Coronary artery (tissue), 2 donors: ENCODE measurements around the gene NDUFB4.

Experiments
- DNase-seq: peaks from one replicate; pipeline ENCODE4 v3.0.0-alpha.2; 2017; ENCODE audit warnings: low spot score
- H3K27ac ChIP-seq, 2 donors: fragments of 200-600 bp; sonication (generic); one replicate each; pipeline ENCODE4 v1.5.1; 2016 to 2019
- H3K4me3 ChIP-seq: fragments of 200-600 bp; sonication (generic); 2 replicates; pipeline ENCODE4 v1.5.1; 2016; ENCODE audit warnings: mild to moderate bottlenecking, moderate library complexity
- TF ChIP-seq, protein P1 (sequence below): fragments of 200-600 bp; sonication (generic); IDR thresholded peaks from one replicate; pipeline ENCODE4 v1.5.1; 2019; ENCODE audit warnings: antibody characterized with exemption

The NDUFB4 gene

DNA sequence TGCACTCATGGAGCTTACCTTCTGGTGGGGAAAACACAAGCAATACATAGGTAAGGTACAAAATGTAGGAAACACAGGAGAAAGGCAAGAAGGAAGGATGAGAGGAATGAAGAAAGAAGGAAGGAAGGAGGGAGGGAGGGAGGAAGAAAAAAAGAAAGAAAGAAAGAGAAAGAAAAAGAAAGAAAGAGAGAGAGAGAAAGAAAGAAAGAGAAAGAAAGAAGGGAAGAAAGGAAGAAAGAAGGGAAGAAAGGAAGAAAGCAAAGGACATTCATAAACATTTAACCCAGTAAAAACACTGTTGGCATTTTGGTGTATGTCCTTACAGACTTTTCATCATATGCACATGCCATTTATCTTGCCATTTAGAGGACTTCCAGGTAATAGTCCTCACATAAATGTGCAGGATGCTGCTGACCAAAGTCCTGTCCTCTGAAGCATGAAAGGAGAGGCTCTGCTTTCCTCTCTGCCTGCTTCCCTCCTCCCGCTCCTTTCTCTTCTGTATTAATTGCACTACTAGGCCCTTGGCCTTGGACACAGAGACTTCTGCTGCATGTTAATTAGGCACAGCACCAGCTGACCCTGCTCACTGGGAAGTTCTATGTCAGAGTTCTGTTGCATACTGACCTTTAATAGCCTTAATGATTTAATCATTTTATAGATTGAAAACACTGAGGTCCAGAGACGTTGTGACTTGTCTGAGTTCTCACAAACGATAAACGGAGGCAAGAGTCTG, 29.7 kb upstream of the NDUFB4 start:
- Histone ChIP-seq H3K27ac (no peak overlapping the region), H3K4me3 (no peak overlapping the region)
- TF ChIP-seq, protein P1, sequence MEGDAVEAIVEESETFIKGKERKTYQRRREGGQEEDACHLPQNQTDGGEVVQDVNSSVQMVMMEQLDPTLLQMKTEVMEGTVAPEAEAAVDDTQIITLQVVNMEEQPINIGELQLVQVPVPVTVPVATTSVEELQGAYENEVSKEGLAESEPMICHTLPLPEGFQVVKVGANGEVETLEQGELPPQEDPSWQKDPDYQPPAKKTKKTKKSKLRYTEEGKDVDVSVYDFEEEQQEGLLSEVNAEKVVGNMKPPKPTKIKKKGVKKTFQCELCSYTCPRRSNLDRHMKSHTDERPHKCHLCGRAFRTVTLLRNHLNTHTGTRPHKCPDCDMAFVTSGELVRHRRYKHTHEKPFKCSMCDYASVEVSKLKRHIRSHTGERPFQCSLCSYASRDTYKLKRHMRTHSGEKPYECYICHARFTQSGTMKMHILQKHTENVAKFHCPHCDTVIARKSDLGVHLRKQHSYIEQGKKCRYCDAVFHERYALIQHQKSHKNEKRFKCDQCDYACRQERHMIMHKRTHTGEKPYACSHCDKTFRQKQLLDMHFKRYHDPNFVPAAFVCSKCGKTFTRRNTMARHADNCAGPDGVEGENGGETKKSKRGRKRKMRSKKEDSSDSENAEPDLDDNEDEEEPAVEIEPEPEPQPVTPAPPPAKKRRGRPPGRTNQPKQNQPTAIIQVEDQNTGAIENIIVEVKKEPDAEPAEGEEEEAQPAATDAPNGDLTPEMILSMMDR: no peak
- no peak for DNase-seq

DNA sequence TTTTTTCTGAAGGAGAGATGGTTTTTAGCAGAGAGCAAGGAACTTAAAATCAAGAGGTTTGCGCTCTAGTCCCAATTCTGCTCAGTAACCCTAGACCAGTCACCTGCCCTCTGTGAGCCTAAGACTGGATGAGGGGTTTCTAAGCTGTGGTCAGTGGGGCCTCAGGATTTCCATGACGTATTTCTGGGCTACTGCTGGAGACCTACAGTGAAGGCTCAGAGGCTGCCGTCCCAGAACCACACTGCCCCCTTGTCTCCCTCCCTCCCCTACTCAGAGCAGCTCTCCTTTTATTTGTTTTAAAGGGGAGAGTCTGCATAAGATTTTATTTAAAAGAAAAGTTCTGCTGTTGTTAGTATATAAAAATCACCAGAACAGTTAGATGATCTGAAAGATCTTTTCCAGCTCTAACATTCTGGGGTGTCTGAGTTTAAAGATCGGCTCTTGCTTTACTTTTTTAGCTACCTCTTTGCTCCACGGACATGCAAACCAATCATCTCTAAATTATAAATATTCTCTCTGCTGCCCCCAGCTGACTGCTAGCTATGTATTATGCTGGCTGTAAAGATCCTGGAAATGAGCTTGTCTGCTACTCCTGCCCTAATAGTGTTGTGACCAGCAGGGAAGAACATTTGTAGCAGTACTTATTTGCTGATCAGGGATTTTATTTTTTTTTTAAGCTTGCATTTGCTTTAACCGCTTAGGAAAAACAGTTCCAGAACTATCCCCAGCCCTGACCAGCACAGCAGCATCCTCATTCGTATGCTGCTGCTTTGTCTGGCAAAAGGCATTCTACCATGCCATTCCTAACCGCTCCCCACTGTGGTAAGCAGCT, 28.6 kb upstream of the NDUFB4 start:
- no peak for DNase-seq
- H3K4me3 ChIP-seq: peak overlapping the region; percentile 32
- H3K27ac ChIP-seq: no peak overlapping the region
- TF ChIP-seq, protein P1: peak; percentile 19

DNA sequence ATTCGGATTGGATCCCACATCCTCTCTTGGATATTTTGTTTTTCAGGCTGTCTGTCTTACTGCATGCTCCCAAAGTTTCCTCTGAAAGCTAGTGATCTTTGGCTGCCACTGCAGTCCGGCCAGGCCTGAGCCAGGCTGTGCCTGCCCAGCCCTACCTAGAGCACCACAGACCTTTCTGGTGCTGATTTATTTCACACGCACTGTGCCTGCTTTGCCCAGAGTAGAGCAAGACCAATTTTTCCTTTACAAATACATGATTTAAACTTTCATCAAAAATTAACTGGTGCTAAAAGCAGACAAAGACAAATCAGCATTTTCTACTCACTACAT, 28.0 kb upstream of the NDUFB4 start:
- TF ChIP-seq, protein P1: no peak
- Histone ChIP-seq H3K4me3 (no peak overlapping the region), H3K27ac (no peak overlapping the region)
- DNase-seq: no peak

DNA sequence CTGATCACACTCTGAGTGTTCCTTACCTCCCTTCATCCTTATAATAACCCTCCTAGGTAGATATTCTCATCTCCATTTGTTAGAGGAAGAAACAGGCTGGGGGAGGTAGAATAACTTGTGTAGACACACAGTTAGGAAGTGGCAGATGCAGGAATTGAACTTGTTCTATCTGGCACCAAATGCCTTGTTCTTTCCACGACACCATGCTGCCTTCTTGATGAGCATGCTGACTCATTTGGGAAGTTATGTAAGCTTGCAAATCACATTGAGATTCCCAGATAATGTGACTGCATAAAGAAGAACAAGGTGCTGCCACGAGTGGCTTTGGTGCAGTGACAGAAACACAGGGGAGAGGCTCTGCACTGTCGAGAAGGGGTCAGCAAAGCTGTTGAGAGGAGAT, 27.5 kb upstream of the NDUFB4 start:
- TF ChIP-seq, protein P1: no peak
- Histone ChIP-seq H3K27ac (no peak overlapping the region), H3K4me3 (no peak overlapping the region)
- DNase-seq: no peak

DNA sequence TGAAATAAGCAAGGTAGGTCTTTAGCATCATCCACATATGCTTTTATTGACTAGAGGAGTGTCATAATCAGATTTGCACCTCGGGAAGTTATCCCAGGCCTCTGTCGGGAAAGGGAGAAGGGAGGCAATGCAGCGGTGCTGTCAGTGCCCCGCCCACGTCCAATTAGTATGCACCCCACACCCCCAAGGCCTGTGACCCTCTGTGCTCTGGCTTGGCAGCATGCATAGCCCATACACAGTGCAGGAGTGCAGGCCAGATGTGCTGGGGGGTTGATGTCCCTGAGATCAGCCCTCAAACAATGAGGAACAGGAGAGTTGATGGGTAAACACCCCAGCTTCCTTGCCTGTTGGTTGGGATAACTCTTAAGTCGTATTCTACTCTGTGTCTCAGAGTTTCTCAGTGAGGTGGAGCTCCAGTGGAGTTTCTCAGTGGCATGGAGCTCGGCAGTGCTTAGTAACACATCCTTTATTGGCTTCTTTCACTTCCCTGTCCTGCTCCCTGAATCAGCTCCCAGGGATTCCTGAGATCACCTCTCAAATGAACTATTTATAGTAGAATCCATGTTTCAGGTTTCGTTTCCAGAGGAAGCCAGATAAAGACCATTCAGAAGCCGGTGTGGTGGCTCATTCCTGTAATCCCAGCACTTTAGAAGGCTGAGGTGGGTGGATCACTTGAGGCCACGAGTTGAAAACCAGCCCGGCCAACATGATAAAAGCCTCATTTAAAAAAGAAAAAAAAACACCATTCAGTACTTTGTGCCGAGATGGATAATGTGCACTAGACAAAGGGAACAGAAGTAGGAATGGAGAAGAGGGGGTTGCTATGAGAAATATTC, 26.7 kb upstream of the NDUFB4 start:
- TF ChIP-seq, protein P1: no peak
- H3K4me3 ChIP-seq: no peak overlapping the region
- no peak overlapping the region for H3K27ac ChIP-seq
- DNase-seq: no peak

DNA sequence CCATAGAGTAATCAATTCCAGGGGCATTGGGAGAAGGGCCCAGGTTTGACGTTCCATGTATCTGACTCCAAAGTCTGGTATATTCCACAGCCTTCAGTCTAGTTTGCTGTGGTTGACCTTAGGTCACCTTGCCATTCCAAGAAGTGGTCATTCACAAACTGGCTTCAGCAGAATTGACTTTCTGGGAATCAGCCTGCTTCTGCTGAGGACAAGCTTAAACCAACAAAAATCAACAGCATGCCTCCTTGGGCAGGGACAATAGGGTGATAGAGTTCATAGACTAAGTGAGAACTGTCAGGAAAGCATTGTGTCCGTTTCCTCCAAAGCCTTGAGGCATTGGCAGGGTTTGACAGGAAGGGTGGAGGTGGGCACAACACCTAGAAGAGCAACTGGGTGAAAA, 24.1 kb upstream of the NDUFB4 start:
- no peak overlapping the region for H3K27ac ChIP-seq
- no peak overlapping the region for H3K4me3 ChIP-seq
- no peak for DNase-seq
- TF ChIP-seq, protein P1: no peak
